EH (cell line): ENCODE results near the gene TP53INP2.
A peak's percentile ranks its signal among the peaks of the same experiment; 100 is the strongest.

ENCODE experiments used
- DNase-seq: peaks from one replicate; pipeline ENCODE4 v3.0.0-alpha.2; 2015; ENCODE audit warnings: low read depth

TP53INP2 gene

GRCh38 chr20:34722560-34722959 is 18.4 kb downstream of the TP53INP2 start:
- DNase-seq, result peak; percentile 26

- no peak for DNase-seq
Measured at GRCh38 chr20:34724172-34724571, 20.0 kb downstream of the TP53INP2 start.

GRCh38 chr20:34729416-34729815 is 25.3 kb downstream of the TP53INP2 start:
- no peak for DNase-seq

GRCh38 chr20:34732523-34732922 is 28.4 kb downstream of the TP53INP2 start:
- DNase-seq, result no peak

DNA sequence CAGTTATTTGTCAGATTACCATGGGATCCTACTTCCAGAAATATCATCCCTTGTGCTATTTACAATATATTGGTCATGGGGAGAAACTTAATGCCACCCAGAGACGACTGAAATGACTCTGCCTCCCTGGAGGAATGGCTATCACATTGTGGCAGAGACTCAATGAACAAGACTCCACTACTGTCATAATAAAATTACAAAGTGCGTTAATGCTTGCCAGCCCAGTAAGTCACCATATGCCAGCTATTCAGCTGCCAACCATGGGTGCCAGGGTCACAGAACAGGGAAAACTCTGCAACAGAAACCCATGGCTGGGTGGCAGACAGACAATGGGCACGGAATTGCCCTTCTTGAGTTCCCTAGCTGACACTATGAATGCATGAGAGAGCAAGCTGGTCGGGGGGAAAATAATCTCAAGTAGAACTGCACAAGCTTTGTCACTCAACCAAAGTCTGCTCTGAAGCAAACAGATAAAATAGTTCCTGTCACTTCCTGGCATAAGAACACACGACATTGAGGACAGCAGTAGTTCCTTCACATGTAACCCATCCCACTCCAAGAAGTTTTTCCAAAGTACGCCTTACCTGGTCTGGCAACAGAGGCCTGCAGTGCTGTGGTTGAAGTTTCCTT is 32.1 kb downstream of the TP53INP2 start:
- no peak for DNase-seq

DNA sequence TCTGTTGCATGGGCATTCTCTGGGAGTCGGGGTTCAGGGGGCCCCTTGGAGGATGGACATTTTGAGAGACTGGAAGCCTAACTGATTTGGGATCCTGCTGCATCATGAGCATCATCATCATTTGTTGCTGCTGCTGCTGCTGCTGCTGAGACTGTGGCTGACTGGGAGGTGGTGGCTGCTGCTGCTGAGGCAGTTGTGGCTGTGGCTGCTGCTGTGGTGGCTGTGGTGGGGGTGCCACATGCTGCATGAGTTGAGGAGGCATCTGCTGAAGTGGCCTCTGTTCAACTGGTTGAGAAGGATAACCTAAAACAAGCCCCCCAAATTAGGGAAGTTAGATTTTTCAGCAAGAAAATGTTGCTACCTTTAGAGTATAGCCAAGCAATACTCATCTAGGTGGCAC is 38.9 kb downstream of the TP53INP2 start:
- no peak for DNase-seq

DNA sequence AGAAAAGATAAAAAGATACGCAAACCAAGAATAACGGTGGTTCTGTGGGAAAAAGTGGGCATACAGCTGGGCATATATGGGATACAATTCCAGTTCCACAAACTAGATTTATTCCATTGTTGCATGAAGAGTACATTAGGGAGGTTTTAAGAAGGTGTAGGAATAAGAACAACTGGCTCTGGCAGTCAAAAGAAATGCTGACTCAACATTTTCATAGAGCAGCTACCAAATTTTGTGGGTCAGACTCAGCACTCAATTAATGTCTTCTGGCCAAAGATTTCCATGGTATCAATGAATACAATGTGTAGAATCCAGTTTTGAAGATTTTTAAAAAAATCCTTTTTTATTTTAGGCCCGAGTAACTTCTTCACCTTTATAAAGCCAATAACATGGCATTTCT is 40.2 kb downstream of the TP53INP2 start:
- no peak for DNase-seq

GRCh38 chr20:34744847-34745246 is 40.7 kb downstream of the TP53INP2 start:
- DNase-seq, result no peak

DNA sequence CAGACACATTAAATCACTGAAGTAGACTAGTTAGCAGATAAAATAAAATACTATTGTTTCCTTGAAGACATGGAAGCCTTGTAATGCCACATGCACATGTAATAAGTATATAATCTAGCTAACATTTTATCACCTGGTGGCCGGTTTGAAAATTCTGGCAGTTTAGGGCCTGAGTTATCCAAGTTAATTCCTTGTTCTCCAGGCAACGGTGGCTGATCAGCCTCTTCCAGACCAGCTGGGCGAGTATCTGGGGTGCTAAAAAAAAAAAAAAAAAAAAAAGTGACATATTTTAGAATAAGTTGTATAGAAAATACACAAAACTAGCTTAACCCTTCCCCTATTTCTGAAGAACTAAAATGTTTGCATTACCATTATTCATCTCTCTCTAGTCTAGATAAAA is 42.5 kb downstream of the TP53INP2 start:
- no peak for DNase-seq

DNA sequence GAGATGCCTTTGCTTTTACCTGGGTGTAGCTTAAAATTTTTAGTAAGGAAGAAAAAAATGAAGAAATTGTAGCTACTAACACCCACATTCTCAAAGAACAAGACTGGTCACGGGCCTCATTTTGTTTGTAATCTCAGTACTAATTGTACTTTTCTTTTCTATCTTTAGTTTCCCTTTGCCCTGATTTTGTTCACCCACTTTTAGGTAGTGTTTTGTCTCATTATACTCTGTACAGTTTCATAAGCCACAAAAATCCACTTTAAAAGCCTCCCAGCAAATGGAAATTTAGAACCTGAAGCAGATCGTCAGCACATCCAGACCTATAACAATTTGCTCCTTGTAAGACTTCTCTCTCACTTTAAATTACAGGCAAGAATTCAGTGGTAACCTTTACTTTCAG is 43.3 kb downstream of the TP53INP2 start:
- DNase-seq, result no peak

DNA sequence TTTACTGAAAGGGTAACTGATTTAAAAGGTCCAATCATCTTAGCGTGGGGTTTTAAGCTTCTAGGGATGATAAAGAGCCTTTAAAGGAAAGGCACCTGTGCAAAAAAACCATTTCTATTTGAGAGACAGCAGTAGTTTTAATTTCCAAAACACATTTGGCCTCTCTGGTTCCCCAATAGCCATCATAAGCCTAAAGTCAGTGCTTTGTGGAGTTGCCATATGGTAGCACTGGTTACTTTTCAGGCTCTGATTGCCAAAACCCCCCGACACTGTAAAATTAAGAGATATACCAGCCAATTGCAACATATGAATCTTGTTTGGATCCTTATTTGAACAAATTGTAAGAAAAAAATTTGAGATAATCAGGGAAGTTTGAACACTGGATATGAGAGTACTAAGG is 44.6 kb downstream of the TP53INP2 start:
- DNase-seq, result no peak

GRCh38 chr20:34750484-34750883 is 46.3 kb downstream of the TP53INP2 start:
- DNase-seq, result no peak

GRCh38 chr20:34751453-34751852 is 47.3 kb downstream of the TP53INP2 start:
- no peak for DNase-seq

DNA sequence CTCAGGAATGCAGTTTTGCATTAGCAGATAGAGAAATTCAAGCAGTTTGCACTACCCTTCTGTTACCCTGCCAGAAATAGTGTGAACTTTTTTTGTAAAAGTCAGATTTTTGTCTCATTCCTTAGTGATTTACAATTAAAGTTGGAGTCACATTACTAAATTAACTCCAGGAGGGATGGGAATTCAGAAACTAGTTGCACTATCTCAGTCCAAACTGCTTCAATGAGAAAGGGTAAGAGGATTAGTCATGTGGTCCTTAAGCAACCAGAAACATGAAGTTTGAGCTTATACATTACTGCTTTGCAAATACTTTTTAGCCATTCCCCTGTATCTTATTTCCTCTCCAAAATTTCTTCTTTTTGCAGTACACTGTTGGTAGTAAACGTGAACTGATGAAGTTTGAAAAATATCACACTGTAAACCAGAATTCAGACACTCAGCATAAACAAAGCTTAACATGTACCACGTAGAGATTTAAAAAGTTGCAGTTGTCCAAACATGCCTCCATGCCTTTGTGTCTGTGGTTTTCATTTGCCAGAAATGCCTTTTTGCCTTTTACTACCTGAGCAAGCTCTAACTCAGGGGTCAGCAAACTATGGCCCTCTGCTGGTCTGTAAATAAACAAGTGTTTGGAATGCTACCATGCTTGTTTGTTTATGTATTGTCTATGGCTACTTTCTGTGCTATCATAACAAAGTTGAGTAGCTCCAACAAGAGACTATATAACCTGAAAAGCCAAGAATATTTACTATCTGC is 49.7 kb downstream of the TP53INP2 start:
- DNase-seq, result peak; percentile 41

DNA sequence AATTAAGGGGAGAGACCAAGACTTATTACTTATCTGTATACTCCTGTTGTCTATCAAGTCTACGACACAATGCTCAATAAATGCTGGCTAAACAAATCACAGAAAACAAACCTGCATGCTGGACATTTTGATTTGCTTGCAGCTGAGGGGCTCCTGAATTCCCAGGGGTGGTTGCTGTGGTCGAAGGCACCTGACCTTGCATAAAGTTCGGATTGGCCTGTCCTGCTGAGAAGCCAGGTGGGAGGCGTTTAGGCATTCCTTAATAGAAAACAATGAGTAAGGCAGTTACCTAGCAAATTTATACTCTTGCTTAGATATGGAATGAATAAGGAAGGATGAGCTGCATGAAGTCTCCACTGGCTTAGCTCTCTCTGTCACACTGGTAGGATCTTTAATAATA is 50.5 kb downstream of the TP53INP2 start:
- no peak for DNase-seq

DNA sequence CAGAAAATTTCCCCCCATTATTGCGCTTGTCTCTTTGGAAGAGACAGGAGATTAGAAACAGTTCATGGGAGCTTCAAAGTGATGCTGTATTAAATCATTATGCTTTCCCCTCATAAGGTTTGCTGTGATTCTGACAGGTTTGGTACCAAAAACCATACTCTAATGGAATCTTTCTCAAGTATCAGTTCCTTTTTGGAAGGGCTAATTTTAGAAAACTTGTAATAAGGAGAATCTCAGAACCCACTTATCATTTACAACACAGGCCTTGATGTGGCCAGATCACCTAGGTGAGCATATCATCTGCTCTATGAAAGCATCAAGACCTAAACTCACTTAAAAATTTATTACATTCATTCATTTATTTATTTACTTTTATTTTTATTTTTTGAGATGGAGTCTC is 51.2 kb downstream of the TP53INP2 start:
- no peak for DNase-seq

- DNase-seq, result no peak
Measured at GRCh38 chr20:34762031-34762555, 57.9 kb downstream of the TP53INP2 start.
